IMR-90 (cell line): ENCODE data around the gene ACYP2. TPM values are rescaled to one million over a fixed set of nuclear protein-coding genes. Genes with fewer than 3 reads are reported as not detected.

Experiments used
- ATAC-seq: fragments of 200-7000 bp; cut with Tn5 transposase; 2 replicates; pipeline ENCODE4 v1.9.1; 2020; ENCODE audit warnings: low read depth, mild to moderate bottlenecking, moderate library complexity
- BruUV-seq: library from RNA; stranded (reverse); fragments of 400-500 nt; replicated peaks from 2 replicates; lab custom pipeline; 2021; lab: Mats Ljungman, UMichigan
- CTCF ChIA-PET: fragments of 300-600 bp; formaldehyde crosslinking; extraction: SDS; loops from one replicate; lab custom pipeline; 2021; ENCODE audit warnings: antibody characterized with exemption; lab: Yijun Ruan, JAX
- POLR2A ChIA-PET: fragments of 300-600 bp; sonication (Branson Sonifier 250); formaldehyde crosslinking; loops from one replicate; lab custom pipeline; 2022; ENCODE audit warnings: antibody characterized with exemption; ENCODE audit not compliant: unreplicated experiment; lab: Charles Lee
- DNase-seq: peaks from one replicate; pipeline ENCODE4 v3.0.0; 2013
- H2AFZ ChIP-seq: replicated peaks from 2 replicates; pipeline ENCODE3; 2013; ENCODE audit warnings: low read length, mild to moderate bottlenecking; ENCODE audit not compliant: poor library complexity
- H2AK5ac ChIP-seq: 2 replicates; pipeline ENCODE4 v1.6.1; 2013; ENCODE audit warnings: low read depth, low read length, inconsistent platforms
- H2AK9ac ChIP-seq: replicated peaks from 2 replicates; pipeline ENCODE3; 2013; ENCODE audit warnings: mild to moderate bottlenecking, low read depth, low read length, moderate library complexity; ENCODE audit not compliant: poor library complexity
- H2BK120ac ChIP-seq: 2 replicates; pipeline ENCODE4 v1.6.1; 2013; ENCODE audit warnings: low read depth, low read length, inconsistent platforms
- H2BK15ac ChIP-seq: 3 replicates; pipeline ENCODE4 v1.6.1; 2013; ENCODE audit warnings: low read depth, low read length, inconsistent platforms
- H2BK20ac ChIP-seq: 2 replicates; pipeline ENCODE4 v1.6.1; 2013; ENCODE audit warnings: low read depth, mild to moderate bottlenecking, inconsistent platforms, low read length, moderate library complexity
- H2BK5ac ChIP-seq: 2 replicates; pipeline ENCODE4 v1.6.1; 2013; ENCODE audit warnings: mild to moderate bottlenecking, low read depth, low read length, inconsistent platforms; ENCODE audit not compliant: poor library complexity, severe bottlenecking
- H3K14ac ChIP-seq: replicated peaks from 2 replicates; pipeline ENCODE4 v1.6.1; 2013; ENCODE audit warnings: low read depth, low read length, inconsistent platforms
- H3K18ac ChIP-seq: 2 replicates; pipeline ENCODE4 v1.6.1; 2013; ENCODE audit warnings: low read depth, low read length, control low read depth
- H3K23ac ChIP-seq: 2 replicates; pipeline ENCODE4 v1.6.1; 2013; ENCODE audit warnings: low read depth, low read length, inconsistent platforms
- H3K27ac ChIP-seq: 2 replicates; pipeline ENCODE4 v1.5.1; 2013; ENCODE audit warnings: mild to moderate bottlenecking, control low read depth, low read length; ENCODE audit not compliant: insufficient read depth
- H3K27me3 ChIP-seq: 2 replicates; pipeline ENCODE4 v1.6.1; 2013; ENCODE audit warnings: low read length; ENCODE audit not compliant: control insufficient read depth, insufficient read depth
- H3K36me3 ChIP-seq: 2 replicates; pipeline ENCODE4 v1.6.1; 2013; ENCODE audit warnings: low read length, mixed read lengths; ENCODE audit not compliant: control insufficient read depth, insufficient read depth
- H3K4ac ChIP-seq: 2 replicates; pipeline ENCODE4 v1.6.1; 2013; ENCODE audit warnings: low read depth, low read length, inconsistent platforms
- H3K4me1 ChIP-seq: 2 replicates; pipeline ENCODE4 v1.6.1; 2013; ENCODE audit warnings: low read length, mixed read lengths; ENCODE audit not compliant: control insufficient read depth, insufficient read depth
- H3K4me2 ChIP-seq: 2 replicates; pipeline ENCODE4 v1.6.1; 2013; ENCODE audit warnings: low read depth, mild to moderate bottlenecking, control low read depth, low read length, moderate library complexity
- H3K4me3 ChIP-seq: 2 replicates; pipeline ENCODE4 v1.5.1; 2013; ENCODE audit warnings: low read depth, mild to moderate bottlenecking, control low read depth, low read length, moderate library complexity; ENCODE audit not compliant: insufficient read depth
- H3K56ac ChIP-seq: 2 replicates; pipeline ENCODE4 v1.6.1; 2013; ENCODE audit warnings: low read length, inconsistent platforms; ENCODE audit not compliant: insufficient read depth; ENCODE audit errors: extremely low read depth
- H3K79me1 ChIP-seq, 2 experiments: 2 replicates each; pipeline ENCODE4 v1.6.1; 2013; ENCODE audit warnings: low read length in 2 of 2, inconsistent platforms in 1 of 2, low read depth in 1 of 2
- H3K9ac ChIP-seq: 2 replicates; pipeline ENCODE4 v1.6.1; 2013; ENCODE audit warnings: low read depth, low read length, control low read depth
- H3K9me1 ChIP-seq: 2 replicates; pipeline ENCODE4 v1.6.1; 2013; ENCODE audit warnings: low read length, inconsistent platforms; ENCODE audit not compliant: insufficient read depth
- H3K9me3 ChIP-seq: 2 replicates; pipeline ENCODE4 v1.6.1; 2013; ENCODE audit warnings: low read length; ENCODE audit not compliant: control insufficient read depth, insufficient read depth
- H4K20me1 ChIP-seq: 2 replicates; pipeline ENCODE4 v1.6.1; 2013; ENCODE audit warnings: low read length, inconsistent platforms; ENCODE audit not compliant: insufficient read depth
- H4K5ac ChIP-seq: 2 replicates; pipeline ENCODE4 v1.6.1; 2013; ENCODE audit warnings: mild to moderate bottlenecking, low read depth, low read length, control low read depth
- H4K8ac ChIP-seq, 2 experiments: 2 replicates each; pipeline ENCODE4 v1.6.1; 2013; ENCODE audit warnings: low read depth in 2 of 2, low read length in 2 of 2, control low read depth in 1 of 2, inconsistent platforms in 1 of 2
- H4K91ac ChIP-seq: 2 replicates; pipeline ENCODE4 v1.6.1; 2013; ENCODE audit warnings: low read depth, low read length, inconsistent platforms; ENCODE audit not compliant: insufficient read depth
- CTCF ChIP-seq: conservative IDR thresholded peaks from 2 replicates; pipeline ENCODE4 v1.5.1; 2012; ENCODE audit warnings: mild to moderate bottlenecking, low read depth, low read length, improper control_type of control experiment
- POLR2A ChIP-seq: IDR thresholded peaks from 2 replicates; pipeline ENCODE4 v1.6.1; 2012; ENCODE audit warnings: mild to moderate bottlenecking, low read depth, low read length
- RAD21 ChIP-seq: IDR thresholded peaks from 2 replicates; pipeline ENCODE4 v1.6.1; 2012; ENCODE audit warnings: low read length, improper control_type of control experiment
- RCOR1 ChIP-seq: IDR thresholded peaks from 2 replicates; pipeline ENCODE4 v1.6.1; 2012; ENCODE audit warnings: mild to moderate bottlenecking, low read length, improper control_type of control experiment; ENCODE audit not compliant: insufficient replicate concordance
- WGBS, 2 experiments: methylation state at CpG; one replicate each; pipeline versions ENCODE4 v1.1.5 to v1.1.7; 2013; ENCODE audit warnings: missing lambda C conversion rate in 2 of 2; ENCODE audit not compliant: insufficient read length in 1 of 2; ENCODE audit errors: extremely low coverage in 2 of 2; 5-methylcytosine and 5-hydroxymethylcytosine counted together
- dilution Hi-C: fragments of 300-500 bp; cut with HindIII; formaldehyde crosslinking; loops from one replicate; pipeline ENCODE4 v1.14.3; 2018; ENCODE audit warnings: low sequenced_read_pairs; ENCODE audit not compliant: unreplicated experiment
- in situ Hi-C: fragments of 300-500 bp; cut with MboI; formaldehyde crosslinking; loops from 3 replicates; pipeline ENCODE4 v1.14.3; 2019; ENCODE audit warnings: low sequenced_read_pairs, inconsistent platforms, mixed read lengths
- intact Hi-C: fragments of 100-400 bp; cut with micrococcal nuclease; formaldehyde crosslinking; loops from 2 replicates; pipeline ENCODE4 v1.10.0; 2022
- polyA plus RNA-seq, 3 experiments: library from polyadenylated mRNA; depleted of rRNA; stranded (reverse); fragments of >200 nt; gene quantifications; 2 replicates each; pipeline ENCODE4 v1.2.3, GENCODE V29; 2012; ENCODE audit warnings: low replicate concordance in 1 of 3
- total RNA-seq: library from RNA; depleted of rRNA; stranded (reverse); fragments of >200 nt; gene quantifications from 2 replicates; pipeline ENCODE4 v1.2.3, GENCODE V29; 2012

The ACYP2 gene
- total and polyA plus RNA-seq, 2 of the 4 experiments (the other 2 are of a cell fraction), result 3.9 to 7.4 TPM

- in situ Hi-C loops (no loop called here), dilution Hi-C loops (no loop called here), intact Hi-C loops (no loop called here)
- Histone ChIP-seq H3K18ac (no peak overlapping the region), H3K9ac (no peak overlapping the region), H3K9me3 (no peaks in the 10 kb centered on the region), H3K9me1 (no peaks in the 10 kb centered on the region), H2BK120ac (no peak overlapping the region), H2BK20ac (no peak overlapping the region), H4K20me1 (no peaks in the 10 kb centered on the region), H3K56ac (no peak overlapping the region), H3K4ac (no peak overlapping the region), H2BK5ac (no peak overlapping the region), H4K5ac (no peak overlapping the region), H2AK9ac (no peak overlapping the region), H4K91ac (no peak overlapping the region), H3K27ac (no peak overlapping the region), H3K14ac (no peak overlapping the region), H3K23ac (no peak overlapping the region), H2AFZ (peak overlapping the region; percentile 2), H2AK5ac (no peak overlapping the region), H2BK15ac (no peak overlapping the region), H3K4me3 (no peak overlapping the region), H3K4me2 (no peak overlapping the region), H3K79me1 (no peaks in the 10 kb centered on the region), H3K4me1 (no peaks in the 10 kb centered on the region), H4K8ac (no peak overlapping the region), H3K36me3 (no peaks in the 10 kb centered on the region), H3K27me3 (no peaks in the 10 kb centered on the region)
- ChIA-PET POLR2A (no interaction called here), CTCF (interaction anchor here (0.6 kb wide), 1 partner anchor 123 kb away, joined by 3 read pairs; no protein-coding TSS in a partner anchor)
- WGBS, 2 experiments, result 100% methylated on average over 5 of the region's 5 CpGs; no CpG with 5 or more reads in 1 of the 2 experiments
- BruUV-seq, result no TSS peak
- ATAC-seq, result no peak
- TF ChIP-seq CTCF, result no peak
- TF ChIP-seq RCOR1, result no peak
- TF ChIP-seq POLR2A, result no peak
- no peak for TF ChIP-seq RAD21
- DNase-seq, result no peak
Measured at GRCh38 chr2:54187331-54187730, 71.9 kb downstream of the ACYP2 start.
